Bronchial epithelial cell (primary cell): ENCODE measurements around the gene CARNS1. TPM values are rescaled to one million over a fixed set of nuclear protein-coding genes. Genes with fewer than 3 reads are reported as not detected.

ENCODE experiments used
- DNase-seq: peaks from one replicate; pipeline ENCODE4 v3.0.0-alpha.2; 2010; ENCODE audit warnings: low read depth
- FAIRE-seq: peaks from 2 replicates; lab custom pipeline; 2011; peaks lifted over from hg19 to GRCh38; lab: Jason Lieb, UNC
- H3K27me3 ChIP-seq: 2 replicates; pipeline ENCODE4 v1.5.1; 2011; ENCODE audit warnings: low read length; ENCODE audit not compliant: control insufficient read depth, insufficient read depth
- H3K36me3 ChIP-seq: 2 replicates; pipeline ENCODE4 v1.5.1; 2011; ENCODE audit warnings: low read length; ENCODE audit not compliant: control insufficient read depth, insufficient read depth
- H3K4me3 ChIP-seq: 2 replicates; pipeline ENCODE4 v1.5.1; 2011; ENCODE audit warnings: mild to moderate bottlenecking, low read depth, low read length, control low read depth
- total RNA-seq: library from RNA; depleted of rRNA; stranded (reverse); fragments of >200 nt; gene quantifications from 2 replicates; pipeline ENCODE4 v1.2.1, GENCODE V29; 2014
- TF ChIP-seq, protein P1 (sequence below): IDR thresholded peaks from 2 replicates; pipeline ENCODE4 v1.5.1; 2011; ENCODE audit warnings: mild to moderate bottlenecking, moderate library complexity, low read length, control low read depth, inconsistent platforms; ENCODE audit not compliant: insufficient read depth, severe bottlenecking

Gene CARNS1
- total RNA-seq, 1 donor from 2014 or later = under 0.01 TPM

GRCh38 chr11:67445515-67445914 is 30.0 kb downstream of the CARNS1 start:
- DNase-seq (no peak), FAIRE-seq (no peak)
- H3K36me3 ChIP-seq = peaks cover 9% of the 10 kb centered on the region
- TF ChIP-seq, protein P1, sequence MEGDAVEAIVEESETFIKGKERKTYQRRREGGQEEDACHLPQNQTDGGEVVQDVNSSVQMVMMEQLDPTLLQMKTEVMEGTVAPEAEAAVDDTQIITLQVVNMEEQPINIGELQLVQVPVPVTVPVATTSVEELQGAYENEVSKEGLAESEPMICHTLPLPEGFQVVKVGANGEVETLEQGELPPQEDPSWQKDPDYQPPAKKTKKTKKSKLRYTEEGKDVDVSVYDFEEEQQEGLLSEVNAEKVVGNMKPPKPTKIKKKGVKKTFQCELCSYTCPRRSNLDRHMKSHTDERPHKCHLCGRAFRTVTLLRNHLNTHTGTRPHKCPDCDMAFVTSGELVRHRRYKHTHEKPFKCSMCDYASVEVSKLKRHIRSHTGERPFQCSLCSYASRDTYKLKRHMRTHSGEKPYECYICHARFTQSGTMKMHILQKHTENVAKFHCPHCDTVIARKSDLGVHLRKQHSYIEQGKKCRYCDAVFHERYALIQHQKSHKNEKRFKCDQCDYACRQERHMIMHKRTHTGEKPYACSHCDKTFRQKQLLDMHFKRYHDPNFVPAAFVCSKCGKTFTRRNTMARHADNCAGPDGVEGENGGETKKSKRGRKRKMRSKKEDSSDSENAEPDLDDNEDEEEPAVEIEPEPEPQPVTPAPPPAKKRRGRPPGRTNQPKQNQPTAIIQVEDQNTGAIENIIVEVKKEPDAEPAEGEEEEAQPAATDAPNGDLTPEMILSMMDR = no peak
- H3K4me3 ChIP-seq = no peak overlapping the region
- H3K27me3 ChIP-seq = no peaks in the 10 kb centered on the region

- Histone ChIP-seq H3K36me3 (no peaks in the 10 kb centered on the region), H3K4me3 (no peak overlapping the region), H3K27me3 (no peaks in the 10 kb centered on the region)
- DNase-seq (no peak), FAIRE-seq (no peak)
- TF ChIP-seq, protein P1 = no peak
These were observed 32.7 kb downstream of the CARNS1 start for GRCh38 chr11:67448220-67448609.

GRCh38 chr11:67449116-67449844 is 33.8 kb downstream of the CARNS1 start:
- Histone ChIP-seq H3K27me3 (no peaks in the 10 kb centered on the region), H3K36me3 (no peaks in the 10 kb centered on the region), H3K4me3 (no peak overlapping the region)
- TF ChIP-seq, protein P1 = no peak
- no peak for DNase-seq
- FAIRE-seq = no peak

GRCh38 chr11:67450796-67451657 is 35.5 kb downstream of the CARNS1 start:
- FAIRE-seq (no peak), DNase-seq (no peak)

DNA sequence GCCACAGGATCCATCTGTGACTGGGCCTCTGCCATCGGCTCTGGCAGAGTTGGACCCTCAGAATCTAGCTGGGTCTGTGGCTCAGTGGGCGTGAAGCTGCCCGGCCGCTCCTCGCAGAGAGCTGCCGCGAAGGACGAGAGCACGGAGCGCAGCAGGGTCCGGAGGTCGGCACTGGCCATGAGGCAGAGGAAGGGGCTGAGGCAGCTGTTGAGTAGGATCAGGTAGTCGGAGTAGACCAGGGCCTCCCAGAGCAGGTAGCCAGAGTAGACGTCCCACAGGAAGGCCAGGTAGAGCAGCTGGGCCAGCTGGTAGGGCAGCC is 36.1 kb downstream of the CARNS1 start:
- FAIRE-seq (no peak), DNase-seq (no peak)
- TF ChIP-seq, protein P1 = no peak
- Histone ChIP-seq H3K36me3 (no peaks in the 10 kb centered on the region), H3K27me3 (no peaks in the 10 kb centered on the region), H3K4me3 (no peak overlapping the region)

More at GRCh38 chr11:67450796-67451657, 35.5 kb downstream of the CARNS1 start:
- H3K36me3 ChIP-seq = no peaks in the 10 kb centered on the region
- H3K27me3 ChIP-seq = no peaks in the 10 kb centered on the region
- no peak overlapping the region for H3K4me3 ChIP-seq
- TF ChIP-seq, protein P1 = no peak
